K562 (cell line): ENCODE results near the gene LAMB4. TPM values are rescaled to one million over a fixed set of nuclear protein-coding genes. Genes with fewer than 3 reads are reported as not detected.
A peak's percentile ranks its signal among the peaks of the same experiment; 100 is the strongest.

Source experiments
- ADNP ChIP-seq: fragments of 200-800 bp; sonication (Bioruptor generic); IDR thresholded peaks from 2 replicates; pipeline ENCODE4 v1.6.1; 2016; ENCODE audit warnings: missing genetic modification characterization, missing compliant biosample characterization
- ARID1B ChIP-seq: fragments of 450-650 bp; IDR thresholded peaks from 2 replicates; pipeline ENCODE4 v1.6.1; 2016; ENCODE audit warnings: antibody characterized with exemption, mild to moderate bottlenecking, inconsistent platforms
- ATF2 ChIP-seq: sonication (generic); formaldehyde crosslinking; IDR thresholded peaks from 2 replicates; pipeline ENCODE4 v1.8.1; 2022; ENCODE audit warnings: missing genetic modification reagents
- ATF3 ChIP-seq, 2 experiments: fragments of 450-650 bp in 1 of 2; sonication (generic) in 1 of 2; formaldehyde crosslinking in 1 of 2; IDR thresholded peaks in 1 of 2; conservative IDR thresholded peaks in 1 of 2; 2 replicates each; pipeline versions ENCODE4 v1.6.1 to v1.8.1; 2016 to 2023; ENCODE audit warnings: mild to moderate bottlenecking in 2 of 2, moderate library complexity in 2 of 2, inconsistent platforms in 1 of 2, missing genetic modification reagents in 1 of 2
- EGR1 ChIP-seq: fragments of 450-650 bp; conservative IDR thresholded peaks from 2 replicates; pipeline ENCODE4 v1.6.1; 2017; ENCODE audit warnings: mild to moderate bottlenecking
- FUS ChIP-seq: fragments of 200-400 bp; formaldehyde crosslinking; optimal IDR thresholded peaks from 2 replicates; pipeline ENCODE3; 2017; ENCODE audit warnings: low read depth, low read length
- GABPB2 ChIP-seq: fragments of 250-450 bp; sonication (Bioruptor Pico); conservative IDR thresholded peaks from 2 replicates; pipeline ENCODE4 v1.5.1; 2021; ENCODE audit warnings: mild to moderate bottlenecking
- HOMEZ ChIP-seq: fragments of 250-450 bp; sonication (Bioruptor Pico); IDR thresholded peaks from 2 replicates; pipeline ENCODE4 v1.4.0; 2020; ENCODE audit warnings: mild to moderate bottlenecking, moderate library complexity
- MAFF ChIP-seq: IDR thresholded peaks from 2 replicates; pipeline ENCODE4 v1.6.1; 2012; ENCODE audit warnings: low read length, improper control_type of control experiment
- MTF1 ChIP-seq: fragments of 250-450 bp; sonication (Bioruptor Pico); IDR thresholded peaks from 2 replicates; pipeline ENCODE4 v1.9.0; 2021; ENCODE audit warnings: moderate library complexity, mild to moderate bottlenecking, inconsistent platforms, borderline replicate concordance
- NFRKB ChIP-seq: fragments of 450-650 bp; IDR thresholded peaks from 2 replicates; pipeline ENCODE4 v1.6.1; 2016; ENCODE audit warnings: low read depth
- RREB1 ChIP-seq: fragments of 250-450 bp; sonication (Bioruptor Pico); IDR thresholded peaks from 2 replicates; pipeline ENCODE4 v1.4.0; 2020
- SAP30 ChIP-seq: fragments of 200-600 bp; sonication (generic); IDR thresholded peaks from 2 replicates; pipeline ENCODE4 v1.6.1; 2012; ENCODE audit warnings: borderline replicate concordance, low read depth, mild to moderate bottlenecking, moderate library complexity, low read length, control low read depth, inconsistent platforms; ENCODE audit not compliant: insufficient read depth, poor library complexity, severe bottlenecking
- SLC30A9 ChIP-seq: fragments of 250-450 bp; sonication (Bioruptor Pico); IDR thresholded peaks from 2 replicates; pipeline ENCODE4 v1.8.0; 2022; ENCODE audit warnings: mild to moderate bottlenecking, moderate library complexity
- SRSF9 ChIP-seq: fragments of 200-400 bp; formaldehyde crosslinking; IDR thresholded peaks from 2 replicates; pipeline ENCODE4 v1.6.1; 2017; ENCODE audit warnings: low read depth, low read length, borderline replicate concordance
- ZNF133 ChIP-seq: fragments of 250-450 bp; sonication (Bioruptor Pico); IDR thresholded peaks from 2 replicates; pipeline ENCODE4 v1.4.0; 2020; ENCODE audit warnings: mild to moderate bottlenecking
- ZNF655 ChIP-seq: fragments of 250-450 bp; sonication (Bioruptor Pico); IDR thresholded peaks from 2 replicates; pipeline ENCODE4 v1.5.0; 2021
- ZNF75A ChIP-seq: fragments of 450-650 bp; formaldehyde crosslinking; IDR thresholded peaks from 2 replicates; pipeline ENCODE4 v1.4.0; 2020; ENCODE audit warnings: mild to moderate bottlenecking
- polyA plus RNA-seq, 8 experiments: library from polyadenylated mRNA; depleted of rRNA in 4 of 8; stranded (reverse) in 5 of 8; unstranded in 3 of 8; fragments of >200 nt; fragmentation: Nextera tagmentation in 2 of 8; fragmentation: Illumina TruSeq in 1 of 8; extraction: Ambion mirVana in 2 of 8; extraction: Trizol in 1 of 8; gene quantifications; 2 replicates each; pipeline versions ENCODE4 v1.2.1 to v1.2.3, GENCODE V29; 2011 to 2014; ENCODE audit warnings: inconsistent platforms in 1 of 8, missing spikeins in 1 of 8
- total RNA-seq, 7 experiments: library from RNA; depleted of rRNA in 6 of 7; stranded (reverse); fragments of >200 nt in 6 of 7; fragmentation: Illumina TruSeq in 2 of 7; extraction: Trizol in 2 of 7; gene quantifications; 2 replicates each; pipeline versions ENCODE4 v1.2.1 to v1.2.3, GENCODE V29; 2011 to 2021; ENCODE audit warnings: low replicate concordance in 1 of 7

The LAMB4 gene
- total and polyA plus RNA-seq, 9 of the 15 experiments (the other 6 are each of a cell fraction or from before 2014, with no cell fraction given) = 0.06 to 0.13 (median 0.07) TPM; not detected in 6

- TF ChIP-seq FUS (no peak), SLC30A9 (CRISPR knock-in tag) (no peak), GABPB2 (CRISPR knock-in tag) (no peak), SRSF9 (no peak), MAFF (peak; percentile 15; the same call in 1 of the 2 replicates), ADNP (no peak), EGR1 (0 out of 2 replicates have a peak, but pooled peaks have one; percentile 12), HOMEZ (CRISPR knock-in tag) (no peak), MTF1 (CRISPR knock-in tag) (no peak), ZNF655 (CRISPR knock-in tag) (no peak), ATF2 (CRISPR knock-in tag) (no peak), RREB1 (CRISPR knock-in tag) (no peak), ARID1B (peak; percentile 61; the same call in 1 of the 2 replicates), ZNF133 (no peak), SAP30 (no peak), NFRKB (no peak), ATF3 (IDR thresholded peaks at IDR 0.05) (0 out of 2 replicates have a peak, but pooled peaks have one; percentile 12), ATF3 (CRISPR knock-in tag; conservative IDR thresholded peaks at IDR 0.05) (no peak), ZNF75A (CRISPR knock-in tag) (no peak)
Observed at GRCh38 chr7:107998150-107998549, 132.0 kb downstream of the LAMB4 start (continued).
